ENCODE results near the gene PPIP5K2.

The PPIP5K2 gene

GRCh38 chr5:103254921-103255320 is 134.8 kb downstream of the PPIP5K2 start:
- DNase-seq: no peak

- no peak for DNase-seq
These were observed 135.6 kb downstream of the PPIP5K2 start for GRCh38 chr5:103255691-103256090.

DNA sequence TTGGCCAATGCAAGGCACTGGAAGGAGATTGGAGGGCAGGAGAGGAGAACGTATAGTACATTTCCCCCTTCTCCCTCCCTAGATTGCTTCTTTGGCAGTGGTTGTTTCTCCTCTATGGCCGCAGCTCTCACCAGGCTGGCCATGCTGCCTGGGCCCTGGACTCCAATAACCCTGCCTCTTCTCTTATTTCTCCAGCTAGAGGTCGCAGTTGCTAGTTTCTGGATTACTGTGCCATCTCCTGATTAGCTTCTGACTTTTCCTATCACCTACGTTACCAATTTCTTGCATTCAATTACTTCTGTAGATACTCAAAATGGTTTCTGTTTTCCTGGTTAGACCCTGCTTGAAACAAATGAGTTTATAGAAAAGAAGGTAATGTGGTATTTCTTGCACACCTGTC is 136.1 kb downstream of the PPIP5K2 start:
- no peak for DNase-seq

- peak; percentile 92 for DNase-seq
These were observed 138.4 kb downstream of the PPIP5K2 start, which contains the start of gene MACIR for GRCh38 chr5:103258368-103258956. TSS of gene MACIR (plus strand) at chr5:103258763. CDS start at chr5:103275920, 17,157 bp downstream.

DNA sequence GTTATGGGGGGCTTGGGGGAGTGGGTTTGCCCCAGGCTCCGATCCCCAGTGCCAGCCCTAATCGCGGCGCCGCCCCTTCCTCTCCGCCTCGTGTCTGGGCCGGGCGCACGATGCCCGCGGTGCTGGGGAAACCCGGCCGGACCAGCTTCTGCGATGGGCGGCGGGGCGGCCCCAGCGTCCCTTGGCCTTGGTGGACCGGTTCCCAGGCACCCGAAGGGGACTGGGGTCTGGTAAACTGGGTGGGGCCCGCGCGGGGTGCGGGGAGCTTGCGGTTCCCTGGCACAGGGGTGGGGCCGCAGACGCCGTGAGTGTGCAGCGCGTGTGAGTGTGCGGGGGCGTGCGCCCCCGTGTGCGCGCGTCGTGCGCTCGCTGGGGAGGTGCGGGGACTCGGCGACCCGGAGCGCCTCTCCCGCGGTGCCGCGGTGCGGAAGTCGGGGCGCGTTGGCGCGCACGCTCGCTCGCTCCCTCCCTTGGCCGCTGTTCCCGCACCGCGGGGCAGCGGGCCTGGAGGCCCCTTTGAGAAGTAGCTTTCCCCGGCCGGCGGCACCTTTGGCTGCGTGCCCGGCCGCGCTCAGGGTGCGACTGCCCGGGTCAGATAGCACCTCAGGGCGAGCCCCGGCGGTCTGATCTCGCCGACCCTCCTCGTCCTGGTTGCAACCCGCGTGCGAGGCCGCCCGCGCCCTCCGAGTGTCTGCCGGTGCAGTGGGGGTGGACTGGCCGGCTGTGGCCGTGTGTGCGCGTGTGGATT is 139.0 kb downstream of the PPIP5K2 start:
- DNase-seq: peak; percentile 77 to 80

GRCh38 chr5:103259705-103260355 is 139.7 kb downstream of the PPIP5K2 start:
- peak in 1 of 2 experiments; percentile 57 for DNase-seq

GRCh38 chr5:103260951-103261350 is 140.8 kb downstream of the PPIP5K2 start:
- DNase-seq: no peak

Data from activated T-cell treated with anti-CD3 and anti-CD28 coated beads, Interleukin-2, amount 50 U/mL, for 48 hours (primary cell).